Right lobe of liver (tissue), 6 donors: ENCODE results near the gene CAMTA1. TPM values are rescaled to one million over a fixed set of nuclear protein-coding genes. Genes with fewer than 3 reads are reported as not detected.

Experiments
- ATAC-seq, 4 donors: fragments of 200-7000 bp; cut with Tn5 transposase; one replicate each; pipeline ENCODE4 v1.9.1; 2020; ENCODE audit warnings: mild to moderate bottlenecking in 4 of 4, moderate library complexity in 4 of 4
- DNase-seq, 3 donors: peaks; one replicate each; pipeline ENCODE4 v3.0.0-alpha.2; 2020
- H3K27ac ChIP-seq, 3 donors: fragments of 200-600 bp; one replicate each; pipeline ENCODE4 v1.8.0; 2022
- H3K27me3 ChIP-seq, 2 donors: fragments of 200-600 bp; one replicate each; pipeline ENCODE4 v1.8.0; 2022
- H3K36me3 ChIP-seq, 4 donors: fragments of 200-600 bp; sonication (generic) in 1 of 4; one replicate each; pipeline versions ENCODE4 v1.5.1 to v1.8.0; 2017 to 2022; ENCODE audit warnings: control low read depth in 1 of 4
- H3K4me1 ChIP-seq, 4 donors: fragments of 200-600 bp; sonication (generic) in 1 of 4; one replicate each; pipeline versions ENCODE4 v1.5.1 to v1.8.0; 2017 to 2022; ENCODE audit warnings: control low read depth in 1 of 4
- H3K4me3 ChIP-seq, 3 donors: fragments of 200-600 bp; one replicate each; pipeline ENCODE4 v1.8.0; 2022
- H3K9me3 ChIP-seq, 4 donors: fragments of 200-600 bp; sonication (generic) in 1 of 4; one replicate each; pipeline versions ENCODE4 v1.5.1 to v1.8.0; 2017 to 2022; ENCODE audit warnings: control low read depth in 1 of 4
- POLR2A ChIP-seq: fragments of 450-650 bp; IDR thresholded peaks from one replicate; pipeline ENCODE4 v1.6.1; 2017; ENCODE audit warnings: antibody characterized with exemption, mild to moderate bottlenecking
- WGBS: methylation state at CpG from one replicate; pipeline ENCODE4 v1.1.6; 2018; ENCODE audit warnings: low coverage, low lambda C conversion rate; ENCODE audit not compliant: insufficient coverage; ENCODE audit errors: missing lambda C conversion rate; 5-methylcytosine and 5-hydroxymethylcytosine counted together
- intact Hi-C, 2 donors: fragments of 100-400 bp; cut with DNase I; formaldehyde crosslinking; loops; one replicate each; pipeline versions ENCODE4 v1.11.2 to v1.14.1; 2022
- total RNA-seq, 6 experiments: library from RNA; depleted of rRNA in 2 of 6; stranded (reverse); fragments of >200 nt in 2 of 6; fragmentation: NEBNext Ultra II Directional in 3 of 6; extraction: Animal tissue kit (Norgen Biotek cat#: 25700) in 3 of 6; gene quantifications; one replicate each; pipeline versions ENCODE4 v1.1.0 to v1.2.4, GENCODE V29; 2016 to 2023
- TF ChIP-seq, protein P1 (sequence below), 4 donors: fragments of 200-600 bp in 3 of 4; fragments of 450-650 bp in 1 of 4; IDR thresholded peaks; one replicate each; pipeline versions ENCODE4 v1.5.1 to v1.8.0; 2016 to 2022; ENCODE audit warnings: antibody characterized with exemption in 4 of 4, mild to moderate bottlenecking in 2 of 4
- donor health status: DM: no; HTN: yes; CAD: no.
- donor health status: DM: no; HTN: no; CAD: no.
- donor health status: DM: no; HTN: no; CAD: no.
- donor health status: DM: no; HTN: yes; CAD: no.
- donor health status: DM: no; HTN: yes; CAD: no.

CAMTA1 gene
- total RNA-seq, 6 experiments from 2014 or later: 32.3 to 49.4 (median 37.2) TPM

DNA sequence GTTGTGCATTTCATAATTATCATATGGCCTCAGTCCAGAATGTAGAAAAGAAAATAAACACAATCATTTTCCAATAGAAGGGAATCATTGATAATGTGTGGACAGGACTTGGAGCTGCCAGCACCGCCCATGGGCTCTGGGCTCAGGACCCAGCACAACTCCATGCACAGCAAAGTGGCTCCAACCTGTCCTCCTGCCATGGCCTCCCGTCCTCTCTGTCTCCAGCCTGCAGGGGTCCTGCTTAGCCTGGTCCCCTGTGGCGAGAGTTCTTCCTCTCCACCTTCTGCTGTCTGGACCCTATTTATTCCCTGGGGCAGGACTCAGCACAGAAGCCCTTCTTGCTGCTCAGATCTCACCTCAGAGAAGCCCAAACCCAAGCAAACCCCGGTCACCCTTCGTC lies 154.1 kb downstream of the CAMTA1 start:
- H3K9me3 ChIP-seq: no peaks in the 10 kb centered on the region
- 95% methylated on average over 3 of the region's 5 CpGs for WGBS
- H3K4me3 ChIP-seq: no peak overlapping the region
- intact Hi-C loops: no loop called here
- H3K36me3 ChIP-seq: no peaks in the 10 kb centered on the region
- no peaks in the 10 kb centered on the region for H3K27me3 ChIP-seq
- no peaks in the 10 kb centered on the region for H3K4me1 ChIP-seq
- TF ChIP-seq, protein P1, sequence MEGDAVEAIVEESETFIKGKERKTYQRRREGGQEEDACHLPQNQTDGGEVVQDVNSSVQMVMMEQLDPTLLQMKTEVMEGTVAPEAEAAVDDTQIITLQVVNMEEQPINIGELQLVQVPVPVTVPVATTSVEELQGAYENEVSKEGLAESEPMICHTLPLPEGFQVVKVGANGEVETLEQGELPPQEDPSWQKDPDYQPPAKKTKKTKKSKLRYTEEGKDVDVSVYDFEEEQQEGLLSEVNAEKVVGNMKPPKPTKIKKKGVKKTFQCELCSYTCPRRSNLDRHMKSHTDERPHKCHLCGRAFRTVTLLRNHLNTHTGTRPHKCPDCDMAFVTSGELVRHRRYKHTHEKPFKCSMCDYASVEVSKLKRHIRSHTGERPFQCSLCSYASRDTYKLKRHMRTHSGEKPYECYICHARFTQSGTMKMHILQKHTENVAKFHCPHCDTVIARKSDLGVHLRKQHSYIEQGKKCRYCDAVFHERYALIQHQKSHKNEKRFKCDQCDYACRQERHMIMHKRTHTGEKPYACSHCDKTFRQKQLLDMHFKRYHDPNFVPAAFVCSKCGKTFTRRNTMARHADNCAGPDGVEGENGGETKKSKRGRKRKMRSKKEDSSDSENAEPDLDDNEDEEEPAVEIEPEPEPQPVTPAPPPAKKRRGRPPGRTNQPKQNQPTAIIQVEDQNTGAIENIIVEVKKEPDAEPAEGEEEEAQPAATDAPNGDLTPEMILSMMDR (IDR thresholded peaks at IDR 0.05): no peak
- no peak for TF ChIP-seq POLR2A
- DNase-seq (no peak), ATAC-seq (no peak)
- H3K27ac ChIP-seq: no peak overlapping the region

DNA sequence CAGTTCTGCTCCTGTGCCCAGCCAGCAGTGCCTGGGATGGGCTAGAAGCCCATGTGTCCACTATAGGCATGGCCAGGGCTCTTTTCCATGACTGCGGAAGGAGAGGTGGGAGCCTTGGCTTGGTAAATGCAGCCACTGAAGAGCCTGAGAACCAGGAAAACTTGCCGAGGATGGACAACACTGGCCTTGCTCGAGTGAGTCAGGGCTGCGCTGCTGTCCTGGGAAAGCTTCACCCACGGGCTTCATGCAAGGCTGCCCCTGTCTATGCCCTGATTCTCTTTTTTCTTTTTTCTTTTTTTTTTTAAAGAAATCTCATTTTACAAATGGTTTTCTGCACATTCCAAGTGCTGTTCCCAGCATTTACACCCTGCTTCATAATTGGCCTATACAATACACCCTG lies 156.5 kb downstream of the CAMTA1 start:
- no peak overlapping the region for H3K27ac ChIP-seq
- no peaks in the 10 kb centered on the region for H3K36me3 ChIP-seq
- TF ChIP-seq, protein P1 (IDR thresholded peaks at IDR 0.05): no peak
- no peak for TF ChIP-seq POLR2A
- no peak overlapping the region for H3K4me3 ChIP-seq
- 81% methylated on average over 4 of the region's 5 CpGs for WGBS
- ATAC-seq: no peak
- H3K27me3 ChIP-seq: no peaks in the 10 kb centered on the region
- no peaks in the 10 kb centered on the region for H3K9me3 ChIP-seq
- DNase-seq: no peak
- intact Hi-C loops: no loop called here
- H3K4me1 ChIP-seq: no peaks in the 10 kb centered on the region

DNA sequence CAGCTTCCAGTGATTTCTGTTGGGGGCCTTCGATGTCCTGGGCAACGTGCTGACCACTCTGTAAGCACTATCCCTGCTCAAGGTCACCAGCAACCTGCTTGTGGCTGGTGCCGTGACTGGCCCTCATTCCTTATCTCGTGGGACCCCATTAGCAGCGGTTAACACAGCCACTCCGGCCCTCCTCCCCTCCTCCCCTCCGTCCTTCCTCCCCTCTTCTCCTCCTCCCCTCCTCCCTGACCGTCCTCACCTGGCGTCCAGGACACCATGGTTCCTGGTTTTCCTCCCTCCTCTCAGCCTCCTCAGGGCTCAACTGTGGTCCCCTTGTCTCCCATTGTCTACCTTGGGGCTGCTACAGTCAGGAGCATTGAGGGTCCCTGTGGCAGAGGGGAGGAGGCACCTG lies 157.7 kb downstream of the CAMTA1 start:
- H3K27me3 ChIP-seq: no peaks in the 10 kb centered on the region
- 33% methylated on average over 1 of the region's 9 CpGs for WGBS
- no peaks in the 10 kb centered on the region for H3K4me1 ChIP-seq
- H3K4me3 ChIP-seq: no peak overlapping the region
- no peaks in the 10 kb centered on the region for H3K36me3 ChIP-seq
- DNase-seq: no peak
- intact Hi-C loops: no loop called here
- no peak overlapping the region for H3K27ac ChIP-seq
- H3K9me3 ChIP-seq: no peaks in the 10 kb centered on the region
- TF ChIP-seq, protein P1 (IDR thresholded peaks at IDR 0.05): no peak
- no peak for ATAC-seq

DNA sequence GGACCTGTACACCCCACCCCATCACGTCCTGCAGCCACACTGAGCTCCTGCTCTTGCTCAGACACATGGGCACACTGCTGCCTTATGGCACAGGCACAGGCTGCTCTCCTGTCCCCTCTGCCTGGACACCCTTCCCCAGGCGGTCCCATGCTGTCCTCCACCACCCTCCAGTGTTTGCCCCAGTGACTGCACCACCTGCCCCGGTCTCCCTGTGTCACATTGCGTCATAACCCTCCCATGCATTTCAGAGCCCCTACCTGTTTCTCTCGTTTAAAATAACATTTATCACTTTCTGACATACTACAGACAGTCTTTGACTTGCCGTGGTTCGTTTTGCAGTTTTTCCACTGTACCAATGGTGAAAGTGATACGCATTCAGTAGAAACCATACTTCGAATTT lies 159.2 kb downstream of the CAMTA1 start:
- no peaks in the 10 kb centered on the region for H3K9me3 ChIP-seq
- no peaks in the 10 kb centered on the region for H3K36me3 ChIP-seq
- DNase-seq (no peak), ATAC-seq (no peak)
- no peak overlapping the region for H3K27ac ChIP-seq
- no peak overlapping the region for H3K4me3 ChIP-seq
- 71% methylated on average over 8 of the region's 9 CpGs for WGBS
- TF ChIP-seq, protein P1 (IDR thresholded peaks at IDR 0.05): no peak
- TF ChIP-seq POLR2A: no peak
- H3K27me3 ChIP-seq: no peaks in the 10 kb centered on the region
- intact Hi-C loops: no loop called here
- no peaks in the 10 kb centered on the region for H3K4me1 ChIP-seq

DNA sequence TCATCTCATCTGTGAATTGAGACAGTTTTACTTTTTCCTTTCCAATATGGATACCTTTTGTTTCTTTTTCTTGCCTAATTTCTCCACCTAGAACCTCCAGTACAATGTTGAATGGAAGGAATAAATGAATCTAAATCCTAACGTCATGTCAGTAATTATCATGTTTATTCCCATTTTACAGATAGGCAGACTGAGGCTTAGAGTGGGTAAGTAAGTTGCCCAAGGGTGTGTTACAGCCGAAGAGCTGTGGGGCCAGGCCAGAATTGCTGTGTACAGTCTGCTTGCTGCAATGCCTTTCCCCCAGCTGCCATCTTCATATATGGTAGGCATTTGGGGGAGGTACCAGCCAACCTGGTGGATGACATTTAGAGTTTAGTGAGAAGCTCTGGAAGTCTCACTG lies 162.7 kb downstream of the CAMTA1 start:
- intact Hi-C loops: no loop called here
- no peak for DNase-seq
- Histone ChIP-seq H3K27ac (no peak overlapping the region), H3K9me3 (no peaks in the 10 kb centered on the region), H3K27me3 (no peaks in the 10 kb centered on the region), H3K4me3 (no peak overlapping the region), H3K36me3 (no peaks in the 10 kb centered on the region), H3K4me1 (no peaks in the 10 kb centered on the region)
- TF ChIP-seq, protein P1 (IDR thresholded peaks at IDR 0.05): no peak
- no peak for TF ChIP-seq POLR2A
- 84% methylated on average over 2 of the region's 2 CpGs for WGBS
- no peak for ATAC-seq
